Heart left ventricle (tissue), 13 donors: Measurements from ENCODE around the gene CDH7.

Source experiments
- POLR2A ChIP-seq, 2 donors: fragments of 450-650 bp; IDR thresholded peaks; one replicate each; pipeline ENCODE4 v1.6.1; 2017; ENCODE audit warnings: antibody characterized with exemption in 2 of 2, mild to moderate bottlenecking in 2 of 2, moderate library complexity in 2 of 2
- TF ChIP-seq, protein P1 (sequence below), 12 donors: fragments of 200-600 bp; sonication (generic) in 4 of 12; IDR thresholded peaks; one replicate each; pipeline versions ENCODE4 v1.5.0 to v1.8.0; 2018 to 2022; ENCODE audit warnings: antibody characterized with exemption in 12 of 12, mild to moderate bottlenecking in 5 of 12
- donor health status: ischemic (EF 13 %, LVEDD 7.1; RV severe dilation, severe dysfunction).
- donor health status: DM: no; HTN: yes; CAD: no.
- donor health status: DM: no; HTN: no; CAD: no.
- donor health status: ischemic (EF 25% LVEDD 6.9; RV normal size, moderate dysfunction).
- donor health status: ischemic (EF 25% LVEDD 5.7; RV mildly dilated, moderate dysfunction).
- donor health status: ischemic (EF 35%, LVEDD 5.7; RV mildly dilated, moderate dysfunction).
- donor health status: nonischemic (EF 11% LVEDD 7.7; RV severe dilation, severe dysfunction).
- donor health status: DM: yes; HTN: yes; CAD: no.
- donor health status: PGD.
- donor health status: ischemic (EF 29% LVEDD 5.4; RV normal size, mild dysfunction).
- donor health status: nonischemic (EF 23%, LVEDD 6.1; RV moderate dilation, normal function).

- TF ChIP-seq, protein P1, sequence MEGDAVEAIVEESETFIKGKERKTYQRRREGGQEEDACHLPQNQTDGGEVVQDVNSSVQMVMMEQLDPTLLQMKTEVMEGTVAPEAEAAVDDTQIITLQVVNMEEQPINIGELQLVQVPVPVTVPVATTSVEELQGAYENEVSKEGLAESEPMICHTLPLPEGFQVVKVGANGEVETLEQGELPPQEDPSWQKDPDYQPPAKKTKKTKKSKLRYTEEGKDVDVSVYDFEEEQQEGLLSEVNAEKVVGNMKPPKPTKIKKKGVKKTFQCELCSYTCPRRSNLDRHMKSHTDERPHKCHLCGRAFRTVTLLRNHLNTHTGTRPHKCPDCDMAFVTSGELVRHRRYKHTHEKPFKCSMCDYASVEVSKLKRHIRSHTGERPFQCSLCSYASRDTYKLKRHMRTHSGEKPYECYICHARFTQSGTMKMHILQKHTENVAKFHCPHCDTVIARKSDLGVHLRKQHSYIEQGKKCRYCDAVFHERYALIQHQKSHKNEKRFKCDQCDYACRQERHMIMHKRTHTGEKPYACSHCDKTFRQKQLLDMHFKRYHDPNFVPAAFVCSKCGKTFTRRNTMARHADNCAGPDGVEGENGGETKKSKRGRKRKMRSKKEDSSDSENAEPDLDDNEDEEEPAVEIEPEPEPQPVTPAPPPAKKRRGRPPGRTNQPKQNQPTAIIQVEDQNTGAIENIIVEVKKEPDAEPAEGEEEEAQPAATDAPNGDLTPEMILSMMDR (IDR thresholded peaks at IDR 0.05), result peak in 3 of 12 donors; percentile 28 to 30 (median 29)
- no peak for TF ChIP-seq POLR2A (IDR thresholded peaks at IDR 0.05)
Measured at GRCh38 chr18:65753520-65753919, 2.7 kb downstream of the CDH7 start.
